ENCODE results near the gene CDYL2.
"Not testable (repeated sequence)": the region's sequence is repeated elsewhere in the genome, so short reads cannot be mapped to it uniquely, and the experiment has no call there.

CDYL2 gene

GRCh38 chr16:80836202-80836601 is 31.8 kb upstream of the CDYL2 start:
- Histone ChIP-seq H3K36me3 (ENCODE audit: control insufficient read depth in 1 of 2, insufficient read depth in 2 of 2, low read length in 2 of 2) (no peaks in the 10 kb centered on the region), H3K4me1 (ENCODE audit: control insufficient read depth in 1 of 2, insufficient read depth in 2 of 2, low read length in 2 of 2) (no peaks in the 10 kb centered on the region), H3K27me3 (ENCODE audit: low read depth, low read length) (no peaks in the 10 kb centered on the region), H3K27ac (ENCODE audit: low read length) (no peak overlapping the region), H3K9me3 (ENCODE audit: control insufficient read depth in 1 of 2, low read length in 2 of 2) (no peaks in the 10 kb centered on the region), H3K4me3 (ENCODE audit: low read depth in 1 of 2, low read length in 2 of 2) (no peak overlapping the region)

- Histone ChIP-seq H3K4me1 (ENCODE audit: control insufficient read depth in 1 of 2, insufficient read depth in 2 of 2, low read length in 2 of 2) (no peaks in the 10 kb centered on the region), H3K27me3 (ENCODE audit: low read depth, low read length) (no peaks in the 10 kb centered on the region), H3K9me3 (ENCODE audit: control insufficient read depth in 1 of 2, low read length in 2 of 2) (no peaks in the 10 kb centered on the region), H3K27ac (ENCODE audit: low read length) (no peak overlapping the region), H3K36me3 (ENCODE audit: control insufficient read depth in 1 of 2, insufficient read depth in 2 of 2, low read length in 2 of 2) (no peaks in the 10 kb centered on the region), H3K4me3 (ENCODE audit: low read depth in 1 of 2, low read length in 2 of 2) (no peak overlapping the region)
Measured at GRCh38 chr16:80831039-80831438, 26.6 kb upstream of the CDYL2 start.

GRCh38 chr16:80828495-80828894 is 24.1 kb upstream of the CDYL2 start:
- Histone ChIP-seq H3K27me3 (ENCODE audit: low read depth, low read length) (no peaks in the 10 kb centered on the region), H3K9me3 (ENCODE audit: control insufficient read depth in 1 of 2, low read length in 2 of 2) (no peaks in the 10 kb centered on the region), H3K4me1 (ENCODE audit: control insufficient read depth in 1 of 2, insufficient read depth in 2 of 2, low read length in 2 of 2) (no peaks in the 10 kb centered on the region), H3K27ac (ENCODE audit: low read length) (no peak overlapping the region), H3K36me3 (ENCODE audit: control insufficient read depth in 1 of 2, insufficient read depth in 2 of 2, low read length in 2 of 2) (no peaks in the 10 kb centered on the region), H3K4me3 (ENCODE audit: low read depth in 1 of 2, low read length in 2 of 2) (no peak overlapping the region)

DNA sequence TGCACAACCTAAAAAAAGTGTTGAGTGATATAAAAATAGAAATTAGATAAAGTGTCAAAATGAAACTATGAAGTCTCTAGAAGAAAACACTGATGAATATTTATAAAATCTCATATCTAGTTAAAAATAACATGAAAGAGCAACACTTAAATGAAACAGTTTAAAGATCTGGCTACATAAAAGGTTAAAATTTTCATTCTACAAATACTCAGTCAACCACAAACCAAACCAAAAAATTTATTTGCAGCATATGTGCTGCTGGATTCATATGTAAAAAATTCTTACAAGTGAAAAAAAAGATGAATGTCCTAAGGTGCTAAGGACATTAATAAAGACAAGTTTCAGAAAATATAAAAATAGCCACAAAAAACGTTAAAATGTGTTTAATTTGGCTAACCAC is 22.6 kb upstream of the CDYL2 start:
- no peaks in the 10 kb centered on the region for H3K9me3 ChIP-seq (ENCODE audit: control insufficient read depth in 1 of 2, low read length in 2 of 2)
- H3K27me3 ChIP-seq (ENCODE audit: low read depth, low read length), result no peaks in the 10 kb centered on the region

DNA sequence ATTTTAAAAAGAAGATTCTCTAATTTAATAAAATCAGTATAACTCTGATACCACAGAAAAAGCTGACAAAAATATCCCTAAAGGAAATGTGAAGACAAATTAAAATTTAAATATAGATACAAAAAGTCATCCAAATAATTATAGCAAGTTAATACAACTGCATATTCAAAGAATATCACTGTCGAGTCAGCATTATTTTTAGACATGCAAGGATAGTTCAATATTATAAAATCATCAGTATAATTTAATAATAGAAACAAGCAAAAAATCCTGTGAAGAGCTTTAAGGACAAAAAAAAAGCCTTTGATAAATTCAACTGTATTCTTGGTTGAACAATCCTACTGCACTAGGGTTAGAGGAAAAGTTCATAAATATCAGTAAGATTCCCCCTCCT is 21.0 kb upstream of the CDYL2 start:
- Histone ChIP-seq H3K4me3 (ENCODE audit: low read depth in 1 of 2, low read length in 2 of 2) (no peak overlapping the region), H3K27me3 (ENCODE audit: low read depth, low read length) (no peaks in the 10 kb centered on the region), H3K27ac (ENCODE audit: low read length) (no peak overlapping the region), H3K4me1 (ENCODE audit: control insufficient read depth in 1 of 2, insufficient read depth in 2 of 2, low read length in 2 of 2) (no peaks in the 10 kb centered on the region), H3K9me3 (ENCODE audit: control insufficient read depth in 1 of 2, low read length in 2 of 2) (no peaks in the 10 kb centered on the region), H3K36me3 (ENCODE audit: control insufficient read depth in 1 of 2, insufficient read depth in 2 of 2, low read length in 2 of 2) (no peaks in the 10 kb centered on the region)

More for the DNA sequence above, 22.6 kb upstream of the CDYL2 start:
- Histone ChIP-seq H3K27ac (ENCODE audit: low read length) (no peak overlapping the region), H3K4me3 (ENCODE audit: low read depth in 1 of 2, low read length in 2 of 2) (no peak overlapping the region), H3K4me1 (ENCODE audit: control insufficient read depth in 1 of 2, insufficient read depth in 2 of 2, low read length in 2 of 2) (no peaks in the 10 kb centered on the region), H3K36me3 (ENCODE audit: control insufficient read depth in 1 of 2, insufficient read depth in 2 of 2, low read length in 2 of 2) (no peaks in the 10 kb centered on the region)

DNA sequence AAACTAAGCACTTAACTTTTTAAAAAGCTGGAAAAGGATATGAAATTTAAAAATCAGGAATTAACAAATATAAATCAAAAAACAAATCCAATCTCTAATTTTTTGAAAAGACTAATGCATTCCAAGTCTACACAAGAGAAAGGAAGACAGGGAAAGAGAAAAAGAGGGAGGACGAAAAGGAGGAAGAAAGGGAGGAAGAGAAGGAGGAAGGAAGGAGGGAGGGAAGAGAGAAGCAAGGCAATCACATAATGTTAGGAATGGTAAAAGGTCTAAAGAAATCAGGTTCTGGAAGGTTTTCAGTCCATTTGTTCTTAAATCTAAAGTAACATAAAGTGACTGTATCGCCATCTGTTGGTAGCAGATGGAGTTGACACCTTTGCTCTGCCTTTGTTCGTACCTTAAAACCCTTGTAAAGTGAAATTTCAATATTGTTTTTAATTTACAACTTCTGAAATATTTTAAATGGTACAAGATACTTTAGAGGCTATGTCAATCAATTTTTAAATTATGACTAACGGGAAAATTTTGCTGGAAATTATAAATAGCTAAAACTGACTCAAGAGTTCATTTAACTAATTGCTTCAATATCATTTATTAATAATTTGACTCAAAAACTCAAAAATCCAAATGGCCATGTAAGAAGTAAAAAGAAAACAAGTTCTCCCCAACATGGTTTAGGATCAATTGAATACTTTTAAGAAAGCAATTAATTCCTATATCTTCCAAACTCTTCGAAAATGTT is 20.4 kb upstream of the CDYL2 start:
- no peaks in the 10 kb centered on the region for H3K4me1 ChIP-seq (ENCODE audit: control insufficient read depth in 1 of 2, insufficient read depth in 2 of 2, low read length in 2 of 2)
- H3K9me3 ChIP-seq (ENCODE audit: control insufficient read depth in 1 of 2, low read length in 2 of 2), result no peaks in the 10 kb centered on the region
- no peaks in the 10 kb centered on the region for H3K27me3 ChIP-seq (ENCODE audit: low read depth, low read length)
- H3K27ac ChIP-seq (ENCODE audit: low read length), result no peak overlapping the region
- H3K4me3 ChIP-seq (ENCODE audit: low read depth in 1 of 2, low read length in 2 of 2), result no peak overlapping the region
- no peaks in the 10 kb centered on the region for H3K36me3 ChIP-seq (ENCODE audit: control insufficient read depth in 1 of 2, insufficient read depth in 2 of 2, low read length in 2 of 2)

GRCh38 chr16:80819988-80820387 is 15.6 kb upstream of the CDYL2 start:
- H3K4me3 ChIP-seq (ENCODE audit: low read depth in 1 of 2, low read length in 2 of 2), result no peak overlapping the region
- no peaks in the 10 kb centered on the region for H3K36me3 ChIP-seq (ENCODE audit: control insufficient read depth in 1 of 2, insufficient read depth in 2 of 2, low read length in 2 of 2)
- H3K9me3 ChIP-seq (ENCODE audit: control insufficient read depth in 1 of 2, low read length in 2 of 2), result no peaks in the 10 kb centered on the region
- no peaks in the 10 kb centered on the region for H3K4me1 ChIP-seq (ENCODE audit: control insufficient read depth in 1 of 2, insufficient read depth in 2 of 2, low read length in 2 of 2)
- H3K27ac ChIP-seq (ENCODE audit: low read length), result no peak overlapping the region
- H3K27me3 ChIP-seq (ENCODE audit: low read depth, low read length), result no peaks in the 10 kb centered on the region

DNA sequence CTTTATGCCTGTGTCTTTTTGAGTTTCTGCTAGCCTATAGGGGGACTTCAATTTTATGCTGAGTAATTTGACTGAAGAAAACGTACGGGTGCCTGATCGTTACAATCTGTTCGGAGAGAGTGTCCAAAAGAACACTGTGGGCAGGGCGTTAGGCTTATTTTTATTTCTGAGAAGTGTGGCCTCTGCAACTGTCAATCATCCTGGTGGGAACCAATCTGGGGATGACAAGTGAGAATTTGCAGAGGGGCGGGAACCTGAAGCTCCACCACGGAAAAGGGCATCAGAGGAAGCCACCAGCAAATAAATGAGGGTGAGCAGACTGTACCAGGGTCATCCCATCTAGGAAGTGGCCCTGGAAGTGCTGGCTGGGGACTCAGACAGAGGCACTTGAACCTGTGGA is 12.0 kb upstream of the CDYL2 start:
- no peaks in the 10 kb centered on the region for H3K4me1 ChIP-seq (ENCODE audit: control insufficient read depth in 1 of 2, insufficient read depth in 2 of 2, low read length in 2 of 2)
- H3K36me3 ChIP-seq (ENCODE audit: control insufficient read depth in 1 of 2, insufficient read depth in 2 of 2, low read length in 2 of 2), result no peaks in the 10 kb centered on the region
- H3K9me3 ChIP-seq (ENCODE audit: control insufficient read depth in 1 of 2, low read length in 2 of 2), result no peaks in the 10 kb centered on the region
- no peak overlapping the region for H3K4me3 ChIP-seq (ENCODE audit: low read depth in 1 of 2, low read length in 2 of 2)
- H3K27me3 ChIP-seq (ENCODE audit: low read depth, low read length), result no peaks in the 10 kb centered on the region
- no peak overlapping the region for H3K27ac ChIP-seq (ENCODE audit: low read length)

GRCh38 chr16:80815278-80815677 is 10.9 kb upstream of the CDYL2 start:
- not testable (repeated sequence) for H3K4me1 ChIP-seq (ENCODE audit: control insufficient read depth in 1 of 2, insufficient read depth in 2 of 2, low read length in 2 of 2); H3K9me3 ChIP-seq (ENCODE audit: control insufficient read depth in 1 of 2, low read length in 2 of 2); H3K27me3 ChIP-seq (ENCODE audit: low read depth, low read length); H3K4me3 ChIP-seq (ENCODE audit: low read depth in 1 of 2, low read length in 2 of 2); H3K36me3 ChIP-seq (ENCODE audit: control insufficient read depth in 1 of 2, insufficient read depth in 2 of 2, low read length in 2 of 2); H3K27ac ChIP-seq (ENCODE audit: low read length)

DNA sequence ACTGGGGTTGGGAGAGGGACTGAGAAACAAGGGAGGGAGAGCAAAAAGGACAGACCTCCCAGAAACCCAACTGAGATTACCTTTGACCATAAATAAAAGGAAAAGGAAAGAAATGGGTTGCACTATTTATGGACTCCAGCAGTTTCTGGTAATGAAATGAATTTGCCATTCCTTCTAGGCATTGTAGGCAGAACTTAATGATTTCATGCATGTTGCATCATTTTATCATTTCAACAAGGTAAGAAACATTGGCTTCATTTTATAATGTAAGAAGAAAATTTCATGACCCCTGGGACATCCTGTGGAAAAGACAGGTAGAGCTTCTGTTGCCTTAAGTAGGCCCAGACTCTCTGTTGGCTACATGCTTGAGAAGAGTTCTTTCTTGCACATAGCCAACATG is 8.2 kb upstream of the CDYL2 start:
- Histone ChIP-seq H3K9me3 (ENCODE audit: control insufficient read depth in 1 of 2, low read length in 2 of 2) (no peaks in the 10 kb centered on the region), H3K4me3 (ENCODE audit: low read depth in 1 of 2, low read length in 2 of 2) (no peak overlapping the region), H3K27ac (ENCODE audit: low read length) (no peak overlapping the region), H3K4me1 (ENCODE audit: control insufficient read depth in 1 of 2, insufficient read depth in 2 of 2, low read length in 2 of 2) (no peaks in the 10 kb centered on the region), H3K36me3 (ENCODE audit: control insufficient read depth in 1 of 2, insufficient read depth in 2 of 2, low read length in 2 of 2) (no peaks in the 10 kb centered on the region), H3K27me3 (ENCODE audit: low read depth, low read length) (no peaks in the 10 kb centered on the region)

GRCh38 chr16:80809366-80809765 is 5.0 kb upstream of the CDYL2 start:
- no peak overlapping the region for H3K4me3 ChIP-seq (ENCODE audit: low read depth in 1 of 2, low read length in 2 of 2)
- H3K4me1 ChIP-seq (ENCODE audit: control insufficient read depth in 1 of 2, insufficient read depth in 2 of 2, low read length in 2 of 2), result no peaks in the 10 kb centered on the region
- no peaks in the 10 kb centered on the region for H3K27me3 ChIP-seq (ENCODE audit: low read depth, low read length)
- no peaks in the 10 kb centered on the region for H3K36me3 ChIP-seq (ENCODE audit: control insufficient read depth in 1 of 2, insufficient read depth in 2 of 2, low read length in 2 of 2)
- no peaks in the 10 kb centered on the region for H3K9me3 ChIP-seq (ENCODE audit: control insufficient read depth in 1 of 2, low read length in 2 of 2)
- no peak overlapping the region for H3K27ac ChIP-seq (ENCODE audit: low read length)

GRCh38 chr16:80807906-80808305 is 3.5 kb upstream of the CDYL2 start:
- no peak overlapping the region for H3K4me3 ChIP-seq (ENCODE audit: low read depth in 1 of 2, low read length in 2 of 2)
- H3K4me1 ChIP-seq (ENCODE audit: control insufficient read depth in 1 of 2, insufficient read depth in 2 of 2, low read length in 2 of 2), result no peaks in the 10 kb centered on the region
- no peaks in the 10 kb centered on the region for H3K36me3 ChIP-seq (ENCODE audit: control insufficient read depth in 1 of 2, insufficient read depth in 2 of 2, low read length in 2 of 2)
- no peaks in the 10 kb centered on the region for H3K27me3 ChIP-seq (ENCODE audit: low read depth, low read length)
- H3K27ac ChIP-seq (ENCODE audit: low read length), result no peak overlapping the region
- no peaks in the 10 kb centered on the region for H3K9me3 ChIP-seq (ENCODE audit: control insufficient read depth in 1 of 2, low read length in 2 of 2)
